WTC11 (cell line): Measurements from ENCODE around the gene MTERF4. TPM values are rescaled to one million over a fixed set of nuclear protein-coding genes. Genes with fewer than 3 reads are reported as not detected.

Experiments
- ATAC-seq: fragments of 200-7000 bp; cut with Tn5 transposase; 2 replicates; pipeline ENCODE4 v1.10.0; 2021; ENCODE audit warnings: mild to moderate bottlenecking, moderate library complexity
- CTCF ChIA-PET: fragments of 300-600 bp; sonication (Branson Sonifier 250); formaldehyde crosslinking; loops from one replicate; lab custom pipeline; 2021; ENCODE audit warnings: antibody characterized with exemption; lab: Charles Lee
- POLR2A ChIA-PET: fragments of 350-600 bp; sonication (Branson Sonifier 250); formaldehyde crosslinking; loops from one replicate; lab custom pipeline; 2021; ENCODE audit warnings: antibody characterized with exemption; lab: Charles Lee
- DNase-seq: peaks from one replicate; pipeline ENCODE4 v3.0.0; 2021; ENCODE audit warnings: low spot score
- H3K27ac Mint-ChIP-seq: 2 replicates; pipeline ENCODE4 v1.8.0; 2021; ENCODE audit warnings: mixed read lengths
- H3K27me3 Mint-ChIP-seq: 2 replicates; pipeline ENCODE4 v1.8.0; 2021; ENCODE audit warnings: low read depth, mild to moderate bottlenecking, moderate library complexity, mixed read lengths
- H3K36me3 Mint-ChIP-seq: 2 replicates; pipeline ENCODE4 v1.8.0; 2021; ENCODE audit warnings: mixed read lengths
- H3K4me1 Mint-ChIP-seq: 2 replicates; pipeline ENCODE4 v1.8.0; 2022; ENCODE audit warnings: mixed read lengths
- H3K4me3 Mint-ChIP-seq: 2 replicates; pipeline ENCODE4 v1.8.0; 2021; ENCODE audit warnings: mild to moderate bottlenecking, moderate library complexity, mixed read lengths
- H3K9me3 Mint-ChIP-seq: 2 replicates; pipeline ENCODE4 v1.8.0; 2021; ENCODE audit warnings: mixed read lengths
- CBFB ChIP-seq: sonication (generic); formaldehyde crosslinking; IDR thresholded peaks from 2 replicates; pipeline ENCODE4 v1.8.1; 2022; ENCODE audit warnings: mild to moderate bottlenecking, low read depth, missing genetic modification reagents
- ESRRA ChIP-seq: sonication (generic); formaldehyde crosslinking; IDR thresholded peaks from 2 replicates; pipeline ENCODE4 v1.8.1; 2022; ENCODE audit warnings: mild to moderate bottlenecking, missing genetic modification reagents, borderline replicate concordance
- ETV6 ChIP-seq: sonication (generic); formaldehyde crosslinking; IDR thresholded peaks from 2 replicates; pipeline ENCODE4 v1.8.1; 2022; ENCODE audit warnings: mild to moderate bottlenecking, missing genetic modification reagents
- IRF2 ChIP-seq: sonication (generic); formaldehyde crosslinking; IDR thresholded peaks from 2 replicates; pipeline ENCODE4 v1.8.0; 2022; ENCODE audit warnings: low read depth, missing genetic modification reagents, borderline replicate concordance
- KAT7 ChIP-seq: sonication (generic); formaldehyde crosslinking; IDR thresholded peaks from 2 replicates; pipeline ENCODE4 v1.8.1; 2023; ENCODE audit warnings: missing genetic modification reagents, mild to moderate bottlenecking, borderline replicate concordance
- NFE2L1 ChIP-seq: sonication (generic); formaldehyde crosslinking; IDR thresholded peaks from 2 replicates; pipeline ENCODE4 v1.8.1; 2023; ENCODE audit warnings: missing genetic modification reagents
- NFYB ChIP-seq: sonication (generic); formaldehyde crosslinking; conservative IDR thresholded peaks from 2 replicates; pipeline ENCODE4 v1.8.0; 2022; ENCODE audit warnings: low read depth, missing genetic modification reagents
- NR3C1 ChIP-seq: sonication (generic); formaldehyde crosslinking; conservative IDR thresholded peaks from 2 replicates; pipeline ENCODE4 v1.8.1; 2023; ENCODE audit warnings: low read depth, mild to moderate bottlenecking, missing genetic modification reagents
- OVOL2 ChIP-seq: fragments of 250-450 bp; sonication (Bioruptor Pico); IDR thresholded peaks from 2 replicates; pipeline ENCODE4 v1.9.0; 2021; ENCODE audit warnings: mild to moderate bottlenecking, borderline replicate concordance
- RELA ChIP-seq: sonication (generic); formaldehyde crosslinking; IDR thresholded peaks from 2 replicates; pipeline ENCODE4 v1.8.1; 2022; ENCODE audit warnings: missing genetic modification reagents, mild to moderate bottlenecking, borderline replicate concordance
- RORB ChIP-seq: fragments of 250-450 bp; sonication (Bioruptor Pico); IDR thresholded peaks from 2 replicates; pipeline ENCODE4 v1.9.0; 2021; ENCODE audit warnings: mild to moderate bottlenecking
- SOX15 ChIP-seq: fragments of 250-450 bp; sonication (Bioruptor Pico); IDR thresholded peaks from 2 replicates; pipeline ENCODE4 v1.9.0; 2021; ENCODE audit warnings: mild to moderate bottlenecking
- SP1 ChIP-seq: sonication (generic); formaldehyde crosslinking; conservative IDR thresholded peaks from 2 replicates; pipeline ENCODE4 v1.8.1; 2022; ENCODE audit warnings: missing genetic modification reagents
- TCF7 ChIP-seq: sonication (generic); formaldehyde crosslinking; IDR thresholded peaks from 2 replicates; pipeline ENCODE4 v1.8.0; 2022; ENCODE audit warnings: mild to moderate bottlenecking, low read depth, missing genetic modification reagents, moderate library complexity
- TEAD1 ChIP-seq: sonication (generic); formaldehyde crosslinking; IDR thresholded peaks from 2 replicates; pipeline ENCODE4 v1.8.0; 2022; ENCODE audit warnings: mild to moderate bottlenecking, missing genetic modification reagents
- ZNF121 ChIP-seq: sonication (generic); formaldehyde crosslinking; IDR thresholded peaks from 2 replicates; pipeline ENCODE4 v1.8.0; 2023; ENCODE audit warnings: missing genetic modification reagents
- ZNF263 ChIP-seq: sonication (generic); formaldehyde crosslinking; IDR thresholded peaks from 2 replicates; pipeline ENCODE4 v1.8.1; 2022; ENCODE audit warnings: low read depth, mild to moderate bottlenecking, moderate library complexity, missing genetic modification reagents
- ZNF396 ChIP-seq: fragments of 250-450 bp; sonication (Bioruptor Pico); IDR thresholded peaks from 2 replicates; pipeline ENCODE4 v1.8.0; 2021; ENCODE audit warnings: mild to moderate bottlenecking, moderate library complexity, borderline replicate concordance
- ZNF416 ChIP-seq: fragments of 250-450 bp; sonication (Bioruptor Pico); IDR thresholded peaks from 2 replicates; pipeline ENCODE4 v1.9.0; 2021; ENCODE audit warnings: mild to moderate bottlenecking, inconsistent platforms
- ZNF423 ChIP-seq: fragments of 250-450 bp; sonication (Bioruptor Pico); IDR thresholded peaks from 2 replicates; pipeline ENCODE4 v2.1.2; 2022; ENCODE audit warnings: mild to moderate bottlenecking, moderate library complexity
- total RNA-seq: library from RNA; stranded (reverse); gene quantifications from 3 replicates; pipeline ENCODE4 v1.2.3, GENCODE V29; 2021
- TF ChIP-seq, protein P1 (sequence below): sonication (generic); formaldehyde crosslinking; IDR thresholded peaks from 2 replicates; pipeline ENCODE4 v1.8.1; 2023; ENCODE audit warnings: mild to moderate bottlenecking, missing genetic modification reagents, moderate library complexity
- TF ChIP-seq, protein P2 (sequence below): sonication (generic); formaldehyde crosslinking; IDR thresholded peaks from 2 replicates; pipeline ENCODE4 v1.8.0; 2022; ENCODE audit warnings: mild to moderate bottlenecking, missing genetic modification reagents
- TF ChIP-seq, protein P3 (sequence below): sonication (generic); formaldehyde crosslinking; IDR thresholded peaks from 2 replicates; pipeline ENCODE4 v1.8.1; 2022; ENCODE audit warnings: mild to moderate bottlenecking, moderate library complexity, missing genetic modification reagents
- TF ChIP-seq, protein P4 (sequence below): sonication (generic); formaldehyde crosslinking; IDR thresholded peaks from 2 replicates; pipeline ENCODE4 v1.8.1; 2023; ENCODE audit warnings: mild to moderate bottlenecking, missing genetic modification reagents, borderline replicate concordance
- TF ChIP-seq, protein P5 (sequence below): fragments of 250-450 bp; sonication (Bioruptor Pico); IDR thresholded peaks from 2 replicates; pipeline ENCODE4 v2.1.2; 2022; ENCODE audit warnings: mild to moderate bottlenecking, moderate library complexity
- TF ChIP-seq, protein P6 (sequence below): fragments of 250-450 bp; sonication (Bioruptor Pico); IDR thresholded peaks from 2 replicates; pipeline ENCODE4 v1.9.0; 2021; ENCODE audit warnings: moderate library complexity, mild to moderate bottlenecking, inconsistent platforms, borderline replicate concordance
- TF ChIP-seq, protein P7 (sequence below): fragments of 250-450 bp; sonication (Bioruptor Pico); conservative IDR thresholded peaks from 2 replicates; pipeline ENCODE4 v1.9.0; 2021; ENCODE audit warnings: mild to moderate bottlenecking

MTERF4 gene
- total RNA-seq, 1 experiment from 2014 or later: 23.3 TPM

DNA sequence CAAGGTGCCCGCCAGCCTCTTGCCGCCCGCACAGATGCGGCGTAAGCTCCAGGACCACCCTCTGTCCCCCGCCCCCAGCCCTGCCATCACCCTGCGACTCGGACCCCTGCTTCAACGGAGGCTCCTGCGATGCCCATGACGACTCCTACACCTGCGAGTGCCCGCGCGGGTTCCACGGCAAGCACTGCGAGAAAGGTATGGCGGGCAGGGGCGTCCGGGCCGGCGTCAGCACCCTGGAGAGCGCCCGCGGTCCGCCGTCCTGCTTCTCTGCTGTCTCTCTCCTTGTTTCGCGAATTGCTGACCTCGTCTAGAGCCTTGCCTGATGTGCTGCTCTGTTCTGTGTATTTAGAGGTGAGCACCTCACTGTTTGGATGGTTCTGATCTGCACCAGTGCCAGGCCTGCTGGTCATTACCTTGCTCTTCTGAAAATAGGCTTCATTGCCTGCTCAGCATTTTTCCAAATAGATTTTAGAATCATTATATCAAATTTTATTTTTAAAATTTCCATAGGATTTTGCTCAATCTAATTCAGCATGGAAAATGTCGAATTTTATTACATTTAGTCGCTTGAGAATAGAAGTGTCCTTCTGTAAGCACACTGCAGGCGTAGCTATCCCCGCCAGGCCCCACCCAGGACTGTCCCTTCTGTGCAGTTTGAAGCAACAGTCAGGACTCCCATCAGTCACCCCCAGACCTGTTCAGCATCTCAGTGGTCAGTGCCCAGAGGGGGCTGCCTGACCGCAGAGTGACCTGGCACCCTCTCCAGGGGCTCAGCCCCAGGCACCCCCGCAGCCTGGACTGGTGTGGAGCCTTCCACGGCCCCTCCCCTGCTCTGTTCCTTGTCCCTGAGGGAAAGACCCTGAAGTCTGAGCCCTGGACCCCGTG lies 52.1 kb downstream of the MTERF4 start:
- peaks cover 13% of the 10 kb centered on the region for H3K9me3 Mint-ChIP-seq
- DNase-seq (peak; percentile 69), ATAC-seq (peak; percentile 73)
- H3K4me3 Mint-ChIP-seq: no peak overlapping the region
- CTCF ChIA-PET: interaction anchor here (1.1 kb wide), 1 partner anchor 66 kb away, joined by 3 read pairs; no protein-coding TSS in a partner anchor
- POLR2A ChIA-PET: no interaction called here
- no peak overlapping the region for H3K27ac Mint-ChIP-seq
- H3K27me3 Mint-ChIP-seq: no peaks in the 10 kb centered on the region; the same call in 1 of the 2 replicates
- 0 out of 2 replicates have a peak, but pooled peaks cover 3% of the 10 kb centered on the region for H3K36me3 Mint-ChIP-seq
- H3K4me1 Mint-ChIP-seq: no peaks in the 10 kb centered on the region
- TF ChIP-seq ZNF416 (CRISPR knock-in tag) (no peak), ZNF423 (no peak), ESRRA (peak; percentile 75; the same call in 1 of the 2 replicates), NFYB (CRISPR knock-in tag) (no peak; the same call in 1 of the 2 replicates), ZNF263 (CRISPR knock-in tag) (no peak), RELA (CRISPR knock-in tag) (peak; percentile 41; the same call in 1 of the 2 replicates), NFE2L1 (peak; percentile 86; the same call in 1 of the 2 replicates), RORB (CRISPR knock-in tag) (no peak), NR3C1 (CRISPR knock-in tag) (0 out of 2 replicates have a peak, but pooled peaks have one; percentile 45), KAT7 (CRISPR knock-in tag) (no peak), ETV6 (peak; percentile 81; the same call in 1 of the 2 replicates), TCF7 (CRISPR knock-in tag) (0 out of 2 replicates have a peak, but pooled peaks have one; percentile 64), TEAD1 (CRISPR knock-in tag) (peak; percentile 90; the same call in 1 of the 2 replicates), IRF2 (peak; percentile 34; the same call in 1 of the 2 replicates), ZNF121 (peak; percentile 52; the same call in 1 of the 2 replicates), SP1 (CRISPR knock-in tag) (peak; percentile 32; the same call in 1 of the 2 replicates), ZNF396 (no peak), OVOL2 (no peak), CBFB (CRISPR knock-in tag) (no peak), SOX15 (no peak)
- TF ChIP-seq, protein P1, sequence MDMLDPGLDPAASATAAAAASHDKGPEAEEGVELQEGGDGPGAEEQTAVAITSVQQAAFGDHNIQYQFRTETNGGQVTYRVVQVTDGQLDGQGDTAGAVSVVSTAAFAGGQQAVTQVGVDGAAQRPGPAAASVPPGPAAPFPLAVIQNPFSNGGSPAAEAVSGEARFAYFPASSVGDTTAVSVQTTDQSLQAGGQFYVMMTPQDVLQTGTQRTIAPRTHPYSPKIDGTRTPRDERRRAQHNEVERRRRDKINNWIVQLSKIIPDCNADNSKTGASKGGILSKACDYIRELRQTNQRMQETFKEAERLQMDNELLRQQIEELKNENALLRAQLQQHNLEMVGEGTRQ (CRISPR knock-in tag): no peak
- TF ChIP-seq, protein P2, sequence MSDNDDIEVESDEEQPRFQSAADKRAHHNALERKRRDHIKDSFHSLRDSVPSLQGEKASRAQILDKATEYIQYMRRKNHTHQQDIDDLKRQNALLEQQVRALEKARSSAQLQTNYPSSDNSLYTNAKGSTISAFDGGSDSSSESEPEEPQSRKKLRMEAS (CRISPR knock-in tag): no peak; the same call in 1 of the 2 replicates
- TF ChIP-seq, protein P3, sequence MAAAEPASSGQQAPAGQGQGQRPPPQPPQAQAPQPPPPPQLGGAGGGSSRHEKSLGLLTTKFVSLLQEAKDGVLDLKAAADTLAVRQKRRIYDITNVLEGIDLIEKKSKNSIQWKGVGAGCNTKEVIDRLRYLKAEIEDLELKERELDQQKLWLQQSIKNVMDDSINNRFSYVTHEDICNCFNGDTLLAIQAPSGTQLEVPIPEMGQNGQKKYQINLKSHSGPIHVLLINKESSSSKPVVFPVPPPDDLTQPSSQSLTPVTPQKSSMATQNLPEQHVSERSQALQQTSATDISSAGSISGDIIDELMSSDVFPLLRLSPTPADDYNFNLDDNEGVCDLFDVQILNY: 0 out of 2 replicates have a peak, but pooled peaks have one; percentile 47
- TF ChIP-seq, protein P4, sequence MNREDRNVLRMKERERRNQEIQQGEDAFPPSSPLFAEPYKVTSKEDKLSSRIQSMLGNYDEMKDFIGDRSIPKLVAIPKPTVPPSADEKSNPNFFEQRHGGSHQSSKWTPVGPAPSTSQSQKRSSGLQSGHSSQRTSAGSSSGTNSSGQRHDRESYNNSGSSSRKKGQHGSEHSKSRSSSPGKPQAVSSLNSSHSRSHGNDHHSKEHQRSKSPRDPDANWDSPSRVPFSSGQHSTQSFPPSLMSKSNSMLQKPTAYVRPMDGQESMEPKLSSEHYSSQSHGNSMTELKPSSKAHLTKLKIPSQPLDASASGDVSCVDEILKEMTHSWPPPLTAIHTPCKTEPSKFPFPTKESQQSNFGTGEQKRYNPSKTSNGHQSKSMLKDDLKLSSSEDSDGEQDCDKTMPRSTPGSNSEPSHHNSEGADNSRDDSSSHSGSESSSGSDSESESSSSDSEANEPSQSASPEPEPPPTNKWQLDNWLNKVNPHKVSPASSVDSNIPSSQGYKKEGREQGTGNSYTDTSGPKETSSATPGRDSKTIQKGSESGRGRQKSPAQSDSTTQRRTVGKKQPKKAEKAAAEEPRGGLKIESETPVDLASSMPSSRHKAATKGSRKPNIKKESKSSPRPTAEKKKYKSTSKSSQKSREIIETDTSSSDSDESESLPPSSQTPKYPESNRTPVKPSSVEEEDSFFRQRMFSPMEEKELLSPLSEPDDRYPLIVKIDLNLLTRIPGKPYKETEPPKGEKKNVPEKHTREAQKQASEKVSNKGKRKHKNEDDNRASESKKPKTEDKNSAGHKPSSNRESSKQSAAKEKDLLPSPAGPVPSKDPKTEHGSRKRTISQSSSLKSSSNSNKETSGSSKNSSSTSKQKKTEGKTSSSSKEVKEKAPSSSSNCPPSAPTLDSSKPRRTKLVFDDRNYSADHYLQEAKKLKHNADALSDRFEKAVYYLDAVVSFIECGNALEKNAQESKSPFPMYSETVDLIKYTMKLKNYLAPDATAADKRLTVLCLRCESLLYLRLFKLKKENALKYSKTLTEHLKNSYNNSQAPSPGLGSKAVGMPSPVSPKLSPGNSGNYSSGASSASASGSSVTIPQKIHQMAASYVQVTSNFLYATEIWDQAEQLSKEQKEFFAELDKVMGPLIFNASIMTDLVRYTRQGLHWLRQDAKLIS: no peak
- TF ChIP-seq, protein P5, sequence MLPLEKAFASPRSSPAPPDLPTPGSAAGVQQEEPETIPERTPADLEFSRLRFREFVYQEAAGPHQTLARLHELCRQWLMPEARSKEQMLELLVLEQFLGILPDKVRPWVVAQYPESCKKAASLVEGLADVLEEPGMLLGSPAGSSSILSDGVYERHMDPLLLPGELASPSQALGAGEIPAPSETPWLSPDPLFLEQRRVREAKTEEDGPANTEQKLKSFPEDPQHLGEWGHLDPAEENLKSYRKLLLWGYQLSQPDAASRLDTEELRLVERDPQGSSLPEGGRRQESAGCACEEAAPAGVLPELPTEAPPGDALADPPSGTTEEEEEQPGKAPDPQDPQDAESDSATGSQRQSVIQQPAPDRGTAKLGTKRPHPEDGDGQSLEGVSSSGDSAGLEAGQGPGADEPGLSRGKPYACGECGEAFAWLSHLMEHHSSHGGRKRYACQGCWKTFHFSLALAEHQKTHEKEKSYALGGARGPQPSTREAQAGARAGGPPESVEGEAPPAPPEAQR (CRISPR knock-in tag): no peak
- TF ChIP-seq, protein P6, sequence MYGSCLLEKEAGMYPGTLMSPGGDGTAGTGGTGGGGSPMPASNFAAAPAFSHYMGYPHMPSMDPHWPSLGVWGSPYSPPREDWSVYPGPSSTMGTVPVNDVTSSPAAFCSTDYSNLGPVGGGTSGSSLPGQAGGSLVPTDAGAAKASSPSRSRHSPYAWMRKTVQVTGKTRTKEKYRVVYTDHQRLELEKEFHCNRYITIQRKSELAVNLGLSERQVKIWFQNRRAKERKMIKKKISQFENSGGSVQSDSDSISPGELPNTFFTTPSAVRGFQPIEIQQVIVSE (CRISPR knock-in tag): no peak
- TF ChIP-seq, protein P7, sequence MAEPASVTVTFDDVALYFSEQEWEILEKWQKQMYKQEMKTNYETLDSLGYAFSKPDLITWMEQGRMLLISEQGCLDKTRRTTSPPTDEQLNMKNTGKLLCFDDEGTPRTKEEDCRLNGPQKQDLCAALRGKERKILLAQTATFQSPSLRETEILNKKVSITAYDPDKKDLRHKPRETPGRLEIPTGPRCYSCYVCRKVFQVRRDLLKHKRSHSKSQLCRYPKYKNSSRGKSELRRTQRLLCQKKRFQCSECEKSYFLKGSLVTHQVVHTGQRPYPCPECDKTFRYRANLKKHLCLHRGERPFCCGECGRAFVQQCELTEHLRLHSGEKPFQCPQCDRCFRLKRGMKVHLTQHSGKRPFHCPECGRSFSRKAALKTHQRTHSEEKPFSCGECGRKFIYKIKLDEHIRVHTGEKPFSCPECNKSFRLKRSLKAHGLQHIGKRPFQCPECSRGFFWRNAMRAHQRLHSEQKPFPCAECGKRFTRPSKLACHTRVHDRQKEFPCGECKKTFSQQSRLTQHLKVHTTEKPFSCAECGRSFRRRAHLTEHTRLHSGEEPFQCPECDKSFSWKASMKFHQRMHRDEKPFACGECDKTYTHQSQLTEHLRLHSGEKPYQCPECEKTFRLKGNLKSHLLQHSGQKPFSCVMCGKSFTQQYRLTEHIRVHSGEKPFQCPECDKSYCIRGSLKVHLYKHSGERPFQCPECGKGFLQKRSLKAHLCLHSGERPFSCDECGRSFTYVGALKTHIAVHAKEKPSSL (CRISPR knock-in tag): no peak
